ENCODE measurements around the gene SGIP1. TPM values are rescaled to one million over a fixed set of nuclear protein-coding genes. Genes with fewer than 3 reads are reported as not detected.
A peak's percentile ranks its signal among the peaks of the same experiment; 100 is the strongest.

Gene SGIP1
- total RNA-seq, 1 experiment from 2014 or later: not detected

DNA sequence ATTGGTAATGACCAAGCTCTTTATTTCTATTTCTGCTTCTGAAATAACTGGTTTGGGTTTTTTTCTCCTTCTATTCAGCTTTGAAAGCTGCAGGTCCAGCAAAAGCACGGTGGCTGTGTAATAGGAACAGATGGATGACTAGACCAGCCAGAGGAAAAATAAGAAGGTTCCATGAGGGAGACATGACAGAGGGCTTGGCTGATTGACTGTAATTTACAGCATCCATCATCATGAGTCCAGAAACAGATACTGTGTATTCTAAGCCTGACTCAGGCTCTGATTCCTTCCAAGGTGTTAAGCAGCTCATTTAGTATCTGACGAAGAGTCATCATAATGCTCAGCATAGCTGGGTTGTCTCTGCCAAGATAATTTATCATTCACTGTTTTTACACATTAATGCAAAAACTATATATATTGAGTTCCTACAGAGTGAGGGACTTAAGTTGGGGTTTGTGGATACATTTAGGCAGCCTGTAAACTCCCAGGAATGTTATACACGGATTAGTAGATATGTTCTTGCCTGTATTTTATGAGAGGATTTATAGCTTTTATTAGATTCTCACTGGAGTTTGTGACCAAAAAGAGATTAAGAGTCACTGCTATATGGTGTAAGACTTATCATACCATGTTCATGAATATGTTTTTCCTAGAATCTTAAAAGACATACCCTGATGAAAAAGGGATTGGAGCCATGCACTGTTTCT, 72.6 kb downstream of the SGIP1 start:
- POLR2A ChIA-PET: no interaction called here
- BruUV-seq (replicated peaks): no TSS peak

DNA sequence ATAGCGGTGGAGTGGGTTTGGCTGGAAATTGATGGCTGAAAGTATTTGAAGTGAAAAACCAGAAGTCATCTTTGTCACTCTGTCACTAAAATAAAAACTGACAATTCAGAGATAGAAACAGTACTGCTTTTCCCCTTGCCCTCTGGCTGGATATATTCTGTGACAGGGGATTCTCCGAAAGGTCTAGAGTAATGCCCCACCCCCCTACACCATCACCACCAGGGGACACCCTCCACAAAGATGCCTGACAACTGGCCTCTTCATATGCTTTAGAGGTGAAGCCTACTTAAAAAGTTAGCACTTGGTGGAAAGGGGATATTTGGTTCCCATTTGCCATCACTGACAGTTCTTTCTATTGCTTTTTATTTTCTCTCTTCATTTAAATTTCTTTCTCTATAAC, 73.5 kb downstream of the SGIP1 start:
- Histone ChIP-seq H3K4me3 (ENCODE audit: low read depth, low read length) (no peak overlapping the region), H3K36me3 (ENCODE audit: control insufficient read depth, insufficient read depth, low read length) (no peaks in the 10 kb centered on the region), H3K9me3 (no peaks in the 10 kb centered on the region), H3K4me1 (no peaks in the 10 kb centered on the region), H3K27me3 (replicated peaks; ENCODE audit: control insufficient read depth, insufficient read depth, low read length) (no peaks in the 10 kb centered on the region)
- H3K4me3 Mint-ChIP-seq (ENCODE audit: unreplicated experiment): no peak overlapping the region
- no peaks in the 10 kb centered on the region for H3K27me3 Mint-ChIP-seq (ENCODE audit: insufficient read depth, unreplicated experiment)
- H3K4me1 Mint-ChIP-seq (ENCODE audit: low read depth, unreplicated experiment): no peaks in the 10 kb centered on the region
- POLR2A ChIA-PET: no interaction called here
- CTCF ChIA-PET: no interaction called here
- intact Hi-C loops (cut with micrococcal nuclease; ENCODE audit: unreplicated experiment): loop anchor here (5.0 kb wide), 1 partner anchor 120 kb away; no protein-coding TSS in a partner anchor
- BruUV-seq (replicated peaks): no TSS peak
- no peaks in the 10 kb centered on the region for H3K9me3 Mint-ChIP-seq (ENCODE audit: unreplicated experiment)
- TF ChIP-seq, protein P1, sequence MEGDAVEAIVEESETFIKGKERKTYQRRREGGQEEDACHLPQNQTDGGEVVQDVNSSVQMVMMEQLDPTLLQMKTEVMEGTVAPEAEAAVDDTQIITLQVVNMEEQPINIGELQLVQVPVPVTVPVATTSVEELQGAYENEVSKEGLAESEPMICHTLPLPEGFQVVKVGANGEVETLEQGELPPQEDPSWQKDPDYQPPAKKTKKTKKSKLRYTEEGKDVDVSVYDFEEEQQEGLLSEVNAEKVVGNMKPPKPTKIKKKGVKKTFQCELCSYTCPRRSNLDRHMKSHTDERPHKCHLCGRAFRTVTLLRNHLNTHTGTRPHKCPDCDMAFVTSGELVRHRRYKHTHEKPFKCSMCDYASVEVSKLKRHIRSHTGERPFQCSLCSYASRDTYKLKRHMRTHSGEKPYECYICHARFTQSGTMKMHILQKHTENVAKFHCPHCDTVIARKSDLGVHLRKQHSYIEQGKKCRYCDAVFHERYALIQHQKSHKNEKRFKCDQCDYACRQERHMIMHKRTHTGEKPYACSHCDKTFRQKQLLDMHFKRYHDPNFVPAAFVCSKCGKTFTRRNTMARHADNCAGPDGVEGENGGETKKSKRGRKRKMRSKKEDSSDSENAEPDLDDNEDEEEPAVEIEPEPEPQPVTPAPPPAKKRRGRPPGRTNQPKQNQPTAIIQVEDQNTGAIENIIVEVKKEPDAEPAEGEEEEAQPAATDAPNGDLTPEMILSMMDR (IDR thresholded peaks at IDR 0.05; ENCODE audit: insufficient read depth in 1 of 2, low read depth in 1 of 2, low read length in 1 of 2, severe bottlenecking in 1 of 2, unreplicated experiment in 1 of 2): peak in 1 of 2 experiments; percentile 8
- H3K27ac Mint-ChIP-seq (ENCODE audit: unreplicated experiment): no peak overlapping the region
- DNase-seq: peak in 1 of 2 experiments; percentile 2
- no peaks in the 10 kb centered on the region for H3K36me3 Mint-ChIP-seq (ENCODE audit: insufficient read depth, unreplicated experiment)

More for the DNA sequence above, 72.6 kb downstream of the SGIP1 start:
- Mint-ChIP-seq H3K27ac (ENCODE audit: unreplicated experiment) (no peak overlapping the region), H3K27me3 (ENCODE audit: insufficient read depth, unreplicated experiment) (no peaks in the 10 kb centered on the region), H3K4me3 (ENCODE audit: unreplicated experiment) (no peak overlapping the region), H3K9me3 (ENCODE audit: unreplicated experiment) (no peaks in the 10 kb centered on the region), H3K36me3 (ENCODE audit: insufficient read depth, unreplicated experiment) (no peaks in the 10 kb centered on the region), H3K4me1 (ENCODE audit: low read depth, unreplicated experiment) (no peaks in the 10 kb centered on the region)
- CTCF ChIA-PET: no interaction called here
- intact Hi-C loops (cut with micrococcal nuclease; ENCODE audit: unreplicated experiment): loop anchor here (5.0 kb wide), 1 partner anchor 121 kb away; no protein-coding TSS in a partner anchor
- Histone ChIP-seq H3K9me3 (no peaks in the 10 kb centered on the region), H3K36me3 (ENCODE audit: control insufficient read depth, insufficient read depth, low read length) (no peaks in the 10 kb centered on the region), H3K4me1 (no peaks in the 10 kb centered on the region), H3K27me3 (replicated peaks; ENCODE audit: control insufficient read depth, insufficient read depth, low read length) (no peaks in the 10 kb centered on the region), H3K4me3 (ENCODE audit: low read depth, low read length) (no peak overlapping the region)
- TF ChIP-seq, protein P1 (IDR thresholded peaks at IDR 0.05; ENCODE audit: insufficient read depth in 1 of 2, low read depth in 1 of 2, low read length in 1 of 2, severe bottlenecking in 1 of 2, unreplicated experiment in 1 of 2): no peak
- DNase-seq: no peak

DNA sequence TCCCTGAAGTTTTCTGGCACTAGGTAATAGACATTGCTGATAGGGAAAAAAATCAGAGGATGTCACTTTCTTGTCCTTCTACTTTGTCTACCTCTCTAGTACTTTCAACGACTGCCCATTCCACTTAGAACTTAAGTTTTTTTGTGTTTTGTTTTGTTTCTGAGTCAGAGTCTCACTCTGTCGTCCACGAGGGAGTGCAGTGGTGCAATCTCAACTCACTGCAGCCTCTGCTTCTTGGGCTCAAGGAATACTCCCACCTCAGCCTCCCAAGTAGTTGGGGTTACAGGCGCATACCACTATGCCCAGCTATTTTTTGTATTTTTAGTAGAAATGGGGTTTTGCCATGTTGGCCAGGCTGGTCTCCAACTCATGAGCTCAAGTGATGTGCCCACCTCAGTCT, 79.2 kb downstream of the SGIP1 start:
- H3K36me3 Mint-ChIP-seq (ENCODE audit: insufficient read depth, unreplicated experiment): no peaks in the 10 kb centered on the region
- no peak overlapping the region for H3K27ac Mint-ChIP-seq (ENCODE audit: unreplicated experiment)
- no peaks in the 10 kb centered on the region for H3K27me3 Mint-ChIP-seq (ENCODE audit: insufficient read depth, unreplicated experiment)
- ChIA-PET CTCF (no interaction called here), POLR2A (no interaction called here)
- TF ChIP-seq, protein P1 (IDR thresholded peaks at IDR 0.05; ENCODE audit: insufficient read depth in 1 of 2, low read depth in 1 of 2, low read length in 1 of 2, severe bottlenecking in 1 of 2, unreplicated experiment in 1 of 2): no peak
- no peaks in the 10 kb centered on the region for H3K4me1 ChIP-seq
- H3K4me3 Mint-ChIP-seq (ENCODE audit: unreplicated experiment): no peak overlapping the region
- no peaks in the 10 kb centered on the region for H3K9me3 ChIP-seq
- no TSS peak for BruUV-seq (replicated peaks)
- DNase-seq: no peak
- H3K4me1 Mint-ChIP-seq (ENCODE audit: low read depth, unreplicated experiment): no peaks in the 10 kb centered on the region
- intact Hi-C loops (cut with micrococcal nuclease; ENCODE audit: unreplicated experiment): no loop called here
- no peaks in the 10 kb centered on the region for H3K27me3 ChIP-seq (replicated peaks; ENCODE audit: control insufficient read depth, insufficient read depth, low read length)
- H3K4me3 ChIP-seq (ENCODE audit: low read depth, low read length): no peak overlapping the region
- no peaks in the 10 kb centered on the region for H3K36me3 ChIP-seq (ENCODE audit: control insufficient read depth, insufficient read depth, low read length)
- no peaks in the 10 kb centered on the region for H3K9me3 Mint-ChIP-seq (ENCODE audit: unreplicated experiment)

All from Caco-2 (cell line).